CD1c-positive myeloid dendritic cell (primary cell): Measurements from ENCODE around the gene CCDC88C.

Source experiments
- DNase-seq: peaks from one replicate; pipeline ENCODE4 v3.0.0-alpha.2; 2016; ENCODE audit errors: extremely low spot score

Gene CCDC88C

DNA sequence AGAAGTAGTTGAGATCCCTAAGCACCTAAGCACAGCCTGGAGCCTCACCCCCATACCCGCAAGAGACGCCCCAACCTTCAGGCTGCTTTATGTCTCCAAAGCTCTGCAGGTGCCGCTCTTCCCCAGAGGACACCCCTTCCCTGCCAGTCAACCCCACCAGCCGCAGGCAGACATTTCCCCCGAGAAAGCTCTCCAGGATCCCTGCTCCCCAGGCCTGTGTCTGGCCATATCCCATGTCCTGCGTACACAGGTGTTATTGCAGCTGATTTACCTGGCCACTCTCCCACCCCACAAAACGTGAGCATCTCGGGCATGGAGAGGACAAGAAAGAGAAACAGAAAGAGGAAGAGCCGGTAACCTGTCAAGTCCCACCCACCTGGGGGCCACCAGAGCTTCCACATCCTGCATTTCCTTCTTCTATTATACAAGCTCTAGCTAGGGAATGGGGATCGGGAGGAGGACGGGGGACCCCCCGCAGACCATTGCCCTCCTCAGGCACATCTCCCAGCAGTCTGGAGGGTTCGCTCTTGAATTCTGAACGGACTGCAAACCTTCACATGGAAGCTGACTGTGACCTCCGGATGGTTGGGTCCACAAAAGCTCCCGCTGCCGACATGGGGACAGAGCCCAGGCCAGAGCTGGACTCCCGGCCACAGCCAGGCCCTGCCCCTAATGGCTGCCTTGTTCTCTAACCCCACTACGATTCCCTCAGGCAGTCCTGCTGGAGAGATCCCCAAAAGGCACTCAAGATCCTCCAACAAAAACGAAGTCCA, 17.6 kb downstream of the CCDC88C start:
- no peak for DNase-seq

DNA sequence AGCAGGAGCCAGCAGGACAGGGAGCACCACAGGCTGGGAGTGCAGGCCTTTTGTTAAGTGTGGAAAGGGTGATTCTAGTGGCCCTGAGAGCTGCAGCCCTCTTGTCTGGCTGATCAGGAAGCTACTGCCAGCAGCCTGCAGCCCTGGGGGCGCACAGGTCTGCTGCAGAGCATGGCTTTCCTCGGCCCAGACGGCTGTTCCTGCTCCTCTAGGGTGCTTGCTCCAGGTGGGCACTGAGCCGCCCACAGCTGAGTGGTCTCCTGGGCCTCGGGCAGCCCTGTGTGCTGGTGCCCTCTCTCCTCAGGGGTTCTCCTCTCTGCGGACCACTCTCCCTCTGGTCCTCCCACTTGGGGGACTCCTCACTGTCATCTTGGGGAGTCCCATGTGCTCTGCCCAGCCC, 18.9 kb downstream of the CCDC88C start:
- peak; percentile 15 for DNase-seq

DNA sequence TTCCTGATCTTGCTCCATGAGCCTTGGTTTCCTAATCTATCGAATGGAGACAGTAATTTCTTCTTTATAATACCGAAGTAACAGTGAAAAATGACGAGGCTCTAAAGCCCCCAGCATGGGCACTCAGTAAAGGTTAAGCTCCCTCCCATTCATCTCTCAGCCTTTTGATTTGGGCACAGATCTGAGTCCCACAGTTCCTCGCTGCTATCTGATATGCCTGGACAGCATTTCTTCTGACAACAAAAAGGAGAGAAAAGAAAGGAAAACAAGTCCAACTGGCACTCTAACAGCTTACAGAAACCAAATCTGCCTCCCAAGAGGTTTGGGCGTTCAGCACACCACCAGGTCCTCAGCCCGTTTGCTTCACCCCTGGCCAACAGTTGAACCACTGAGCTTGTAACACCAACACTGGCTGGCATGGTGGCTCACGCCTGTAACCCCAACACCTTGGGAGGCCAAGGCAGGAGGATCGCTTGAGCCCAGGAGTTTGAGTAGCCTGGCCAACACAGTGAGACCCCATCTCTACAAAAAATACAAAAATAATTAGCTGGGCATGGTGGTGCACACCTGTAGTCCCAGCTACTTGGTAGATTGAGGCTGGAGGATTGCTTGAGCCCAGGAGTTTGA, 19.5 kb downstream of the CCDC88C start:
- no peak for DNase-seq

DNA sequence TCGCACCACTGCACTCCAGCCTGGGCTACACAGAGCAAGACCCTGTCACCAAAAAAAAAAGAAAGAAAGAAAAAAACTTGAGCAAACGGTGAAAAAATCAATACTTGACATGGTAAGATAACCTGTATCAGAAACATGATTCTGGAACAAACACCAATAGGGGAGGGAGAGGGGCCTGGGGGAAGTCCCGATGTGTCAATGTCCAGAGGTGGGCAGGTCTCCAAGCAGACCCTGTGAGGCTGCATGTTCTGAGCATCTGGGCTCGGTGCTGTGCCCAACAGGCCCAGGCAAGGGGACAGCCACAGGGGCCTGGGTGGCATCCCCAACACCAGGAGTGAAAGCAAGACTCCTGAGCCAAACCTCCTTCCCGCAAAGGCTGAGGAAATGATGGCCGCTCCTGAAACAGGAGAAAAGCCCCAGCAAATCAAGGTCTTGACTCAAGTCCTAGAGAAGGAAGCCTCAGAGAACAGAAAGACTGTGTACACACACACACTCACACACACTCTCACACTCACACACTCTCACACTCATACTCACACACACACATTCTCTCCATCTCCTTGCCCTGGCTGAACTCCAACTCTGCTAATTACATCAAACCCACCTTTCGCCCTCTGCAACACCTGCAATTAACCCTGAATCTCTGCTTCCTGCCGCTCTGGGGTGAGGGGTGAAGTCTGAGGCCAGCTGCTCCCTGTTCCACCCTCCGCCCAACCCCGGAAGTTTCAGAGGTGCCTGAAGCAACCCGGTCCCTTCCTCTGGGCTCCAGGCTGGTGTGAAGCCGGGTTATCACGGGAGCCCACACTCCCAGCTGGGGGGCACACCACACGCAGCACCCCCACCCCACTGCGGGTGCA, 20.4 kb downstream of the CCDC88C start:
- DNase-seq = peak; percentile 42

DNA sequence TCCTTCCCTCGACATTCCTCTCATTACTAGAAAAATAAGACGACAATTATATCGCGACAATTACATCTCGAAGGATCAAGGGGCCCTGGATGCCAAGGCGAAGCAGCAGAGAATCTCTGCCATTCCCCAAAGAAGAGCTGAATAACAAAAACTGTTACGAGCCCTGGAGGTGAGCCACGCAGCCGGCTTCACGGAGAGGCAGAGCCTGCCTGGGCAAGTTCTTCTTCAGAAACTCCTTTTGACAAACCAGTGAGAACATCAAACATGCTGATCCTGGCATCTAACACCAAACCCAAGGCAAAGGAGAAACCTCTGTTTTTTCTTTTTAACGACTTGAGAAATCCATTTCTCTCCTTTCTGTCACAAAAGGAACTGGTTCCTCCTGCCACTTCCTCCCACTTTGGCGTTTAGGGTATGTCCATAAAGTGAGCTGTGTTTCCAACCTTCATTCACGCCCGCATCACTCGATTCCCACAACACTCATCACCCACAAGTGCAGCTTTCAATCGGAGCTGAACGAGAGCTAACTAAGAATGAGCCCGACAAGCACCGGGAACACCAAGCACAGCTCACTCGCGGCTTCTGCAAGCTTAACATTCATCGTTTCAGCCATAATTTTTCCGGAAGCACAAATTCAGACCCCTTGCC, 21.5 kb downstream of the CCDC88C start:
- peak; percentile 70 for DNase-seq

DNA sequence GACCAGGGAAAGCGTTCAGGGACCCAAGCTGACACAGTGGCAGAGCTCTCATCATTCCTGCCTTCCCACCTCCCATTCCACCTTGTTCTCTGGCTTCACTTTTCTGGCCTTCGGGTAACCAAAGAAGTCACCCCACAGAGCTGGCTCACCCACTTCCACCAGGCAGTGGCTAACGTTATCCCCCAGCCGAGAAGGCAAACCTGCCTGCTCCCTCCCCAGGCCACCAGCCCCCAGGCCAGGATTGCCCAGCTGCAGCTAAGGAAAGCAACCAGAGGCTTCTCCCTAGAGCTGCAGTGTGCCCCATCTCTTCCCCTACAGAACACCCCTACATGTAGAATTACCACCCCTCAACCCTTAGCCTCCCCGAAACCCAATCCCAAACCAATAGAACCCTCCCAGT, 22.2 kb downstream of the CCDC88C start:
- no peak for DNase-seq

DNA sequence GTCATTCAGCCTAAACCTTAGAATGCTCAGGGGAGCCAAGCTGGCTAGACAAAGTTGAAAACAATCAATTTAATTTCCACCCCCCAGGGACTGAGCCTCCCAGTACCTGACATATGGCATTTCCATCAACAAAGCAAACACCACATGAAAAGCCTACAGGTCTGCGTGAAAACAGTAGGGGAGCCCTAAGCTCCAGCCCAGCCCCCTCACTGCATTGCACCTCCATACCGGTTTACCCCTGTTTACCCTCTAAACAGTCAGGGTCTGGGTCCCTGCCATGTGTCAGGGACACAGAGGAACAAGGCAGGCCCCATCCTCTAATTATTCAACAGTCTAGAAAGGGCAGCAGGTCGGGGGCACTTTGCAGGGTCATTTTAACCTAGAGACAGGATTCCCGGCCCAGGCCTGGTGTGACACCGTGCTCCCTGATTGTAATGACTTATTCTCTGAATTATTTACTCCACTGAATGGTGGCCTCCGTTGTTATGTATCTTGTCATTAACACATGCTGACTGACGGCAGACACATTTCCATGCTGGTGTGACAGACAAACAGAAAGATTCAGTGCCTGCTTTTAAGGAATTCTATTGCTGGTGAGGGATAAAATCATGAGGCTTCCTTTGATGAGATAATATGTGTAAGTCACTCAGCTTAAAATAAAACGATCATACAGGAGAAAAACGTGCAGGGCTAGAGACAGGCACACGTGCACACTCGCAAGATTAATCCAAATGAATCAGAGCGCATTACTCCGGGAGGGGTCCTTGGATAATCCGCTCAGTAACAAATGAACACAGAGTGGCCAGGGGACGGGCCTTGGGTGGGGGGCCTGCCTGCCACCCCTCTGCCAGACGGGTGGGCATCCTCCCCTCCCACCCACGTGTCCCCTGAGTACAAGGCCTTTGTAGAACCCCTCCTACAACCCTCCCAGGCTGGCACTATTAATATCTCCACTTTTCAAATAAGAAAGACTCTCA, 23.2 kb downstream of the CCDC88C start:
- no peak for DNase-seq

DNA sequence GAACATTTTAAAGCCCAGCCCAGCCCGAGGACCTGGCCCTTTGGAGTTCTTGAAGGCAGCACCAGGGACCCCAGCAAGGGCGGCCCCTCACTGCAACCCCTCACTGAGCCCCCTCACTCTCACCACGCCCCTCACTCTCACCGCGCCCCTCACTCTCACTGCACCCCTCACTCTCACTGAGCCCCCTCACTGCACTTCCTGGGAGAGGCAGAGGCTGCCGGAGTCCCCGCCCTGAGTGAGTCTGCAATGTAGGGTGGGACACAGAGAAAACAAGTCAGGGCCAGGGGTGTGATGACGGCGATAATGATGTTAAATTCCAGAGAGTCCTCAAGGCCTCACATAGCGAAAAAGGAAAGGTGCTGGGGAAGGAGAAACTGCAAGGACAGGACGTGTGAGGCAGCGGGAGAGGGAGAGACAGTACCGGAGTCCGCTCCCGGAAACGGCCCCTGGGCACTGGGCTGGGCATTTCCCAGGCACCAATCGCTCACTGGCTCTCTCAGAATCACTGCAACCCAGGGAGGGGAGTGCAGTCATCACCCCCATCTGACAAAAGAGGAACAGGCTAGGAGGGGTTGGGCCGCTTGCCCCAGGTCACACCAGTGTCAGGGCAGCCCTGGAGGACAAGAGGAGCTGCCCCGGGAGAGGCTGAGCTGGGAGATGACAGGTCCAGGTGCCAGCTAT, 24.9 kb downstream of the CCDC88C start:
- peak; percentile 48 for DNase-seq

DNA sequence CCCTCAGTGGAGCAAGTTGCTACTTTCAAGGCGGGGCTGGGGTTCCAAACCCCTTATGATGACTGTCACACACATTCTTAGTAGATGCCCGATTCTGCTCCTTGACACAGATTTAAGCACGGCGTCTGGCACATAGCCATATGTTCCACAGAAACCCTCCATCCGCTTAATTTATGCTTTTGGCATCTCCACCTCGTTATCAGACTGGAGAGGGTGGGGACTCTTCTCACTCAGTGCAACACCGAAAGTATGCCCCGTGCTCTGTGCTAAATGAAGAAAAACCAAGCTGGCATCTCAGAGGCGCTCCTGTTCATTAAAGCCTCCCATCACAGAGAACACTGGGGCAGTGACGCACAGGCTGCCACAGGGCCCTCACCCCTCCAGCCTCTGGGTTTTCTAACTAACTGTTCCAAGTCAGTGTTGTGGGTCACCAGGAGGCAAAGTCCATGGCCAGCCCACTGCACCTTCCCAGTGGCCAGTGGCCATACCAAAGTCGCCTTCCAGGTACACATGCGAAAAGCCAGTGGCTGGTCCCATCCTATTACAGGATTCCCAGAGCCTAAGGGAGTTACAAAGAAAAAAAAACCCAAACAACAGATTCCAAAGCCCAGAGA, 27.3 kb downstream of the CCDC88C start:
- no peak for DNase-seq

DNA sequence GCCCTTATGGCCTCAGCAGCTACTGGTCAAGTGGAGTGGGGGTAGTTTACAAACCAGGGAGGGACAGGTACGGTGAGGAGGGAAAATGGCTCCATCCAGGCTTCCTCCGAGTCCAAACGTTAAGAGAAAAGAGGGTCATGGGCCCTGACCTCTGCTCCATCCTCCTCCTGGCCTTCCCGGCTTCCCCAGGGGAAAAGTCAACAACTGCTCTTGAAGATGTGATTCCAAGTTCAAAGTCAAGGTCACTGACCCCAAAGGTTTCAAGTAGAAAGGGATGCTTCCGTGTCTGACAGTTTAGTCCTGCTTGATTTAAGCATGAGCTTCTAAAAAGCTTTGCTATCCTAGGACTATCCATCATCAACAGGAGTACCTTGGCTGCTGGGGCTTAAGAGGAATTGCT, 28.5 kb downstream of the CCDC88C start:
- DNase-seq = no peak

DNA sequence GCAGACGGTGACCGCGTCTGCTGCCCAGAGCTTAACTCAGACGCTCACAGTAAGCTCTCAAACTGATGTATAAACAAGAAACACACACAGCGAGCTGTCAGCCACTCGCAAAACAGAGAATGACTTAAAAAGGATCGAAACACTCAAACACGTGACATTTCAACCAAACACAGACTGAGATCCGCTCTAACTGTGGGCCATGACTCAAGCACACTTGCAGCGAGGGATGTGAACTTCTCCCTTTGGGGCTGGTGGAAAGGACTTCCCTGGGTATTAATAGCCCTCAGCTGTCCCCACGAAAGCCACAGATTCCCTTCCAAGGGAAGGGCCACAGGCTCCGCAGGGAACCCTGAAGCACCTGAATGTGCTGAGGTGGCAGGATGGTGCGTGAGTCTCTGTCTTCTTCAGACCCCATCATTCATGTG, 29.1 kb downstream of the CCDC88C start:
- DNase-seq = peak; percentile 92

DNA sequence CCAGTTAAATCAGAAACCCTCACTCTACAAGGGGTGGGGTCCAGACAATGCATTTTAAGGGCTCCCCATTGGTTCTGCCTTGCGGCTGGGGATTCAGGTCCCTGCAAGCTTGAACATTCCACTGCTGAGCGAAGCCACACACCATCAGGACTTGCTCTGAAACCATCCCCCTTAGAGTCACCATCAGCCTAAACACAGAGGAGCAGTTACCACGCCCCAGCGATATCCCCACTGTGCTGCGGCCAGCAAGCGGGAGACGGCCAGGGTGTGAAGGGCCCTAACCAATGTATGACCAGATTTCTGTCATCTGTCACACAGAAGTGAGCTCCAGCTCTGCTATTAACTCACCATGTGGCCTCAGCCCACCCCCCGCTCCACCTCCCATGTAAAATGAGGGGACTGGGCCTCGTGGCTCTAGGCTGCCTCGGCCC, 29.7 kb downstream of the CCDC88C start:
- DNase-seq = no peak

DNA sequence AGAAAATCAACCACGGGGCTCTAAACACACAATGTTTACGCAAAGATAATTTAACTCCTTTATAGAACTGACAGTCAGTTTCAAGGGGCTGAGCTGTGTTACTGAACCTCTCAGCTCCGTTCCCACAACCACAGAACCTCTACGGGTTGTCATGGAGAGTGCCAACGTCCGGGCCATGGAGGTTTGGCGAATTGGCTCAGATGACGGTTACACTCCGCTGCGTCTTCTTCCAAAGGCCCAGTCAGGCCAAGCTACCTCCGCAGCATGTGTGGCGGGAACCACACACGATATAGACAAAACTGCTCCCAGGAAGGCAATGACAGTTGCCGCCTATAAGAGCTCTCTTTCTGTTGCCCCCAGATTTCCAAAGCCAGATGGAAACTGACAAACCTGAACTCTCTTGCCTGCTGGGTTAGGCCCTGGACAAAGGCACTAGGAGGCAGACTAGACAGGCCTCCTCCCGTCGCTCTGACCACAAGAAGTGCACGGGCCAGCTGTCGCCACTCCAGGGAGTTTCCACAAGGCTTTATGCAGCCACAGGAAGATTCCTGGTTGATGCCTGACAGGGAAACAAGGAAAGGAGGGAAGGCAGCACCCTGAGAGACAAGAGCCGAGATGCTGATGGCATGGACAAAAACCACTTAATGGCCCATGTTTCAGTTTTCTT, 30.3 kb downstream of the CCDC88C start:
- no peak for DNase-seq

DNA sequence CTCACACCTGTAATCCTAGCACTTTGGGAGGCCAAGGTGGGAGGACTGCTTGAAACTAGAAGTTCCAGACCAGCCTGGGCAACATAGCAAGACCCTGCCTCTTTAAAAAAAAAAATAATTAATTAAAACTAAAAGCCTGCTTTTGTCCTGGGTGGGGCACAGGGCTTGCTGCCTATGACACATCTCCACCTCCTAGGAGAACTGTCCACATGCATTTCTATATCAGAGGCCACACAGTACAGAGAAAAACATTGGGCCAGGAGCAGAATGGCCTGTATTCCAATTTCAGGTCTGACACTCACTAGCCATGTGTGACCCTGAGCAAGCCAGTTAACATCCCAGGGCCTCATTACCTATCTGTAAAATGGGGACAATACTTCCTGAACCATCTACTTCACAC, 31.9 kb downstream of the CCDC88C start:
- no peak for DNase-seq

DNA sequence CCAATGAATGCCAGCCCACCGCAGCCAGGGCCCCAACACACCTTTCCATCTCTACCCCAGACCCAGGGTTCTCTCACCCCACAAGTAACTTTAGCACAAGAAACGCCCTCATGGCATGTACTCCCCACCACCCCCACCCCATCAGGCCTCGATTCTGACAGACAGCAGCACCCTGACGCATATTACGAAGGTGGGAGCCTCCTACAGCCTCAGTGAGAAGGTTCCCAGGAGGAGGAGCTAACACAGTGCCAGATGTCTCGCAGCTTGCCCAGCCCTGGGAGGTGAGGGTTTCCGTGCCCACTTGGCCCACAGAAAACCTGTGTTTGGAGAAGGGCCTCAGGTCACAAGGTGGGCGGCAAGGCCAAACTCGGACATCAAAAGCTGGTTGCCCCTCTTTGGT, 32.4 kb downstream of the CCDC88C start:
- DNase-seq = no peak

DNA sequence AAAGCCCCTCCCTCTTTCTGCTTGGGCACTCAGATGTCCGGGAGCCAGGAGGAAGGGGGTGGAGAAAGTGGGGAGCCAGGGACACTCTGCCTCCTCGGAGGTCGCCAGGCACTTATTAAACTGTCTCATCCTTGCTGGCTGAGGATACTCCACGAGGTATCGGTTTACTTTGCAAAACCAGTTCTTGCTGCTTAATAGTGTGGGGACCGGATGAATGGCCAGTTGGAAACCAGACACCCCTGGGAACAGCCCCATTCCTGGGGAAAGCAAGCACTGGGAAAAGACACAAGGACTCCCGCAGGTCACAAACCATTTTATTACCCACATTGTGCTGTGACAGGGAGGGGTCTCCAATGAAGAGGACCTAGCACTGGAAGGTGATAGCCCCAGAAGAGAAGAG, 34.2 kb downstream of the CCDC88C start:
- DNase-seq = no peak

DNA sequence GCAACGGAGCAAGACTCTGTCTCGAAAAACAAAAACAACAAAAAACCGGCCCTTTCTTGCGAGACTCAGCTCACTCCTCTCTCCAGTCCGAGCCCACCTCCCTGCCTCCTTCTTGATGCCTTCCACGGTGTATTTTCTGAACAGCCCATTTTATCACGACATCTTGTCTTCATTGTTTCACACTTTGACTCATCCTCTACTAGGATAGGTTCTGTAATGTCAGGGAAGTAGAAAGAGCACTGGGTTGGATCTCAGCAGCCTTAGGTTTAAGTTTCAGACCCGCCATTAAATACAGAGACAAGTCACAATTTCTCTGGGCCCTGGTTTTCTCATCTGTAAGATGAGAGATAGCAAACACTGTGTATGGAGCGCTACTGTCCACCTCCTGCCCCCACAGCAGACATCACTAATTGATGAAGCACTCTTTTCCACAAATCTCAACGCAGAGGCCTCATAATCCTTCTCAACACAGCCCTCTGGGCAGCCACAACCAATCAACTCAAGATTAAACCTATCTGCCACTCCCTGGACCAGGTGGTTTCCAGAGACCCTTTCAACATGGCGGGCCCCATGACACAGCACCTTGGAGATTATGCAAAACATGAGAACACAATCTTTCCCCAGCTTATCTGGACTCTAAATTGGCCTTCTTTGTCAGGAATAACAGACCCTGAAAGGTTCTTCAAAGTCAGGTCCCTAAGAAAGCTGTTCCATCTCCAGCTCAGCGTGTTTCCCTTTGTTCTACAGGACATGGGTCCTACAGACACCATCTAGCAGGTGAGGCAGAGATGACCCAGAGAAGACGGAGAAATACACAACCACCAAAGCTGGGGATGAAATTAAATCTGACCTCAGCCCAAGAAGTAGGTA, 35.6 kb downstream of the CCDC88C start:
- DNase-seq = no peak
